B cell (primary cell): ENCODE results near the gene NIPAL4.

ENCODE experiments used
- CTCF ChIP-seq: fragments of 200-600 bp; IDR thresholded peaks from one replicate; pipeline ENCODE4 v1.8.0; 2022; ENCODE audit warnings: antibody characterized with exemption, mild to moderate bottlenecking
- EZH2 ChIP-seq: IDR thresholded peaks from 2 replicates; pipeline ENCODE4 v1.6.1; 2012; ENCODE audit warnings: borderline replicate concordance, low read depth, mild to moderate bottlenecking, moderate library complexity, low read length; ENCODE audit not compliant: insufficient read depth, poor library complexity, severe bottlenecking

GRCh38 chr5:157486221-157486681 lies 26.2 kb downstream of the NIPAL4 start:
- TF ChIP-seq CTCF (no peak), EZH2 (no peak)
